Choroid plexus epithelial cell (primary cell): ENCODE data around the gene TNNC1.

Experiments
- DNase-seq: peaks from one replicate; pipeline ENCODE4 v3.0.0-alpha.2; 2010; ENCODE audit warnings: low read depth
- H3K4me3 ChIP-seq: 2 replicates; pipeline ENCODE4 v1.5.1; 2011; ENCODE audit warnings: low read depth, mild to moderate bottlenecking, control low read depth, low read length, moderate library complexity
- TF ChIP-seq, protein P1 (sequence below): conservative IDR thresholded peaks from 2 replicates; pipeline ENCODE4 v1.5.1; 2011; ENCODE audit warnings: low read depth, mild to moderate bottlenecking, control low read depth, inconsistent platforms, low read length, moderate library complexity

TNNC1 gene

DNA sequence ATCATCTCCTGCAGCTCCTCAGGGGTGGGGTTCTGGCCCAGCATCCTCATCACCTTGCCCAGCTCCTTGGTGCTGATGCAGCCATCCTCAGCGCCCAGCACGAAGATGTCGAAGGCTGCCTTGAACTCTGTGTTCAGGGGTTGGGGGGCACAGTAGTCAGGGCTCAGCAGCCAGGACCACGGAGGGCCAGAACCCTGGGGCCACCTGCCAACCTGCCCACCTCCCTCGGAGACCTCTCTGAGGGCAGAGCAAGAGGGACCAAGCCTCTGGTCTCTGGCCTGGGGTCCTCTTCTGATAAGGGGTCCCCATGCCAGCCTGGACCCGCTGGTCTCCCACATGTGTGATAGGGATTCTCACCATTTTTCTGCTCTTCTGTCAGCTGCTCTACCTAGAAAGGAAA lies 1.7 kb downstream of the TNNC1 start:
- no peak for DNase-seq
- TF ChIP-seq, protein P1, sequence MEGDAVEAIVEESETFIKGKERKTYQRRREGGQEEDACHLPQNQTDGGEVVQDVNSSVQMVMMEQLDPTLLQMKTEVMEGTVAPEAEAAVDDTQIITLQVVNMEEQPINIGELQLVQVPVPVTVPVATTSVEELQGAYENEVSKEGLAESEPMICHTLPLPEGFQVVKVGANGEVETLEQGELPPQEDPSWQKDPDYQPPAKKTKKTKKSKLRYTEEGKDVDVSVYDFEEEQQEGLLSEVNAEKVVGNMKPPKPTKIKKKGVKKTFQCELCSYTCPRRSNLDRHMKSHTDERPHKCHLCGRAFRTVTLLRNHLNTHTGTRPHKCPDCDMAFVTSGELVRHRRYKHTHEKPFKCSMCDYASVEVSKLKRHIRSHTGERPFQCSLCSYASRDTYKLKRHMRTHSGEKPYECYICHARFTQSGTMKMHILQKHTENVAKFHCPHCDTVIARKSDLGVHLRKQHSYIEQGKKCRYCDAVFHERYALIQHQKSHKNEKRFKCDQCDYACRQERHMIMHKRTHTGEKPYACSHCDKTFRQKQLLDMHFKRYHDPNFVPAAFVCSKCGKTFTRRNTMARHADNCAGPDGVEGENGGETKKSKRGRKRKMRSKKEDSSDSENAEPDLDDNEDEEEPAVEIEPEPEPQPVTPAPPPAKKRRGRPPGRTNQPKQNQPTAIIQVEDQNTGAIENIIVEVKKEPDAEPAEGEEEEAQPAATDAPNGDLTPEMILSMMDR, result no peak
- H3K4me3 ChIP-seq, result no peak overlapping the region

DNA sequence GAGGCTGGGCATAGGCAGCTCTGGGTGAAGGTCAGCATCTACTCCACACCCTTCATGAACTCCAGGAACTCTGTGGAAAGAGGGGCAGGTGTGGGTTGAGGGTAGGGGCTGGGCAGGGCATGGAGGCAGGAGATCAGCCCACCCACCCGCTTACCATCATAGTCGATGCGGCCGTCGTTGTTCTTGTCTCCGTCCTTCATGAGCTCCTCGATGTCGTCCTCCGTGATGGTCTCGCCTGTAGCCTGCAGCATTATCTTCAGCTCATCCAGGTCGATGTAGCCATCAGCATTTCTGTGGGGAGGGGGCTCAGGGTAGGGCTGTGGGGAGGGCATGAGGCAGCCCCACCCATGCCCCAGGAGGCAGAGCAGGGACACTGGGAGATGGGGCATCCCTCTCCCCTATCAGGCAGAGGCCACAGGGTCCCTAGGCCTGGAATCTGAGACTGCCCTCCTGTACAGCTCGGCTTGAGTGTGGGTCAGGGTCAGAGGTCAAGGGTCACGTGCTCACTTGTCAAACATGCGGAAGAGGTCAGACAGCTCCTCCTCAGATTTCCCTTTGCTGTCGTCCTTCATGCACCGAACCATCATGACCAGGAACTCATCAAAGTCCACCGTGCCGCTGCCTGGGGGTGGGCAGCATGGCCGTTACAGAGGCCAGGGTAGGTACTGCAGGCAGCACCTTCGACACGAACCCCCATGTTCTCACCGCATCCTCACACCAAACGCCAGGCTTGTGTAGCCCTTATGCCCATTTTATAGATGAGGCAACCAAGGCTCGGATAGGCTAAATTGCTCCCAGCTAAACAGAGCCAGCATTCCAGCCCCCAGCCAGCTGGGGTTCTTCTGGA lies 2.4 kb downstream of the TNNC1 start:
- no peak overlapping the region for H3K4me3 ChIP-seq
- DNase-seq, result no peak
- TF ChIP-seq, protein P1, result peak; percentile 10

DNA sequence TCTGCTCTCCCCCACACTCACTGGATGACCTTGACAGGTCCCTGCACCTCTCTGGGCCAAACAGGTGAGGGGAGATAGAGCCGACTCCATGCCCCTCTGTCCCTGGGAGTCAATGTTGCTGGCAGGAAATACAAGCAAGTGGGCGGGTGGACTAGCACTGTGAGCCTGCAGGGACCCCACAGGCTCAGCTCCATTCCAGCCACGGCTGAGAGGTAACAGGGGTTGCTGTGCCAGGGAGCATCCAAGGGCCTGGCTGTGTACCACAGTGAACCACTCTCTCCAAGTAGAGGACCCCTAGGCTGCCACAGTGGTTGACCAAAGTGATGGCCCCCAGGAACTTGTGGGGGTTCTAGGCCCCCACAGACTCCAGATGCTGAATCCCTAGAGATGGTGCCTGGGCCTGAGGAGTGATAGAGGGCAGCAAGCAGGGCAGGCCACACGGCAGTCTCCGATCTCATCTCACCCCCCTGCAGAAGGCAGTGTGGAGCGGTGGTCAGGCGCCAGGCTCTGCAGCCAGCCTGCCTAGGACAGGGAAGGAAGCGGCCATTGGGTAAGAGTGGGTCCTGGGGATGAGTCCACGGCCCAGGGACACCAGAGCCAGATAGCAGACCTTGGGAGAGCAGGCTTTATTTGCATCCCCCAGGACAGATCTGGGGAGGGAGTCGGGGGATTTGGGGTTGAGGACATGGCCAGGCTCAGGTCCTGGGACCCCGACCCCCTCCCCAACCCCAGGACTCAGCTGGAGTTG lies 3.2 kb downstream of the TNNC1 start:
- TF ChIP-seq, protein P1, result no peak
- no peak overlapping the region for H3K4me3 ChIP-seq
- DNase-seq, result no peak

DNA sequence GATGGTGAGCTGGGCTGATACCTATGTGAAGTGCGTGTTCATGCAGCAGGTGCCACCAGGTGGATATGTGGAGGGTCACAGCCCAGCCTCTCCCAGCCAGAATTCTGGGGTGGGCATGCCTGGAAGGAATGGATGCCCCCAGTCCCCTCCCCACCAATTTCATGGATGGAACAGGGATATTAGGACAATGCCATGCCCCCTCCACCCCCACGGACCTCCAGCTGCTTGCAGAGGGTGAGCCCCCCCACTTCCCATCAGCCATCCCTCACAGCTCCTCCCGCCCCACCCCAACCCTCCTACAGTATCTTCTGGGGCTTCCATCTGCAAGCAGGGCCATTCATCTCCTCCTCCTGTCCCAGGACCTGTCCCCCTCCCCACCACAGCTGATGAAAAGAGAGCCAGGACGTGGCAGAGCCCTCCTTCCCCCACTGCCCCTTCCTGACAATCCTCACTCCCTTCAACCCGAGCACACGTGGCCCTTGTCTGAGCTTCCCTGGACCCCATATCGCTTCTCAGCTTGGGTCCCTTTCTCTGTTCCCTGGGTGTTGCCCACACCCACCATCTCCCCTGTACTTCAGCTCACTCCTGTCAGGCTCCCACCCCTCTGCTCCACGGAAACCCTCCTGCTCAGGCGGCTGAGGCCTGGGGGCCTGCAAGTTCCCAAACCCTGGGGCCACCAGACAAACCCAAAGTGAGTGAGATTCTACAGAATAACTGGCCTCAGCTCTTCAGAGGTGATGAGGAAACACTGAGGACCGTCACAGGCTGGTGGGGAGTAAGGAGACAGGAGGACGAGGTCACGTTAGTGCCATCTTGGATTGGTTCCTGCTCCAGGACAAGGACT lies 6.1 kb downstream of the TNNC1 start:
- no peak overlapping the region for H3K4me3 ChIP-seq
- TF ChIP-seq, protein P1, result no peak
- no peak for DNase-seq

DNA sequence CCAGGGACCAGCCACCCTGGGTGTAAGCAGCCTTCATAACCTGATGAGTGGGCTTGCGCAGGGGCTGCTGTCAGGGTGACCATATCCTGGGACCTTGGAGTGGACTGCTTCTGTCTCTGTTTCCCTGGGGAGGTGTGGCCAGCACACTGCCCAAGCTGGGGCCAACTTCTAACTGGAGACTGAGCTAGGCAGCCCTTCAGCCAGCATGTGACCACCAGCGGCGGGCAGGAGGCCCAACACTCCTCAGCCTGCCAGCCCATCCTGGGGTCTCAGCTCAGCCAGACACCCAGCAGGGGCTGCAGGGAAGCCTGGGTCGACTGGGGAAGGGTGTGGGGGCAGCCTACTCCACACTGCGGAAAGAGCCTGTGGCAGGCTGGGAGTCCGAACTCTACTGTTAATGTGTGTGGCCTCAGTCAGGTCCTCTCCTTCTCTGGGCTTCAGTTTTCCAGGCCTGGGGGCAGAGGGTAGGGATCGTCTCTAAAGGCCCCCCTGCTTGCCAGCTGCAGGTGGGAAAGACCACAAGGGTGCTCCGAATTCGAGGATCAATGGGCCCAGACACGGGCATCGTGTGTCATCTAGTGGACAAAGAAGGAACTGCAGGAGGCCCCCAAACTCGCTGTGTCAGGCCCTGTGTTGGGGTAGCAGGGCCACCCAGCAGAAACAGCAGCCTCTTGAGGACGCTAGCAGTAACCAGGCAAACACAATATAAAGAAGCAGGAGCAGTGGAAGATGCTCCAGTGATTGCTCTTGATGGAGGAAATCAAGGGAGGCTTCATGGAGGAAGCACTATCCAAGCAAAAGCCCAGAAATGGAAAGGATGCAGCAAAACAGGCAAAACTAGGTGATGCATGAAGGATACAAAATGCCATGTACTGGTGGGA lies 7.0 kb downstream of the TNNC1 start:
- no peak overlapping the region for H3K4me3 ChIP-seq
- TF ChIP-seq, protein P1, result peak; percentile 100
- peak; percentile 58 for DNase-seq

DNA sequence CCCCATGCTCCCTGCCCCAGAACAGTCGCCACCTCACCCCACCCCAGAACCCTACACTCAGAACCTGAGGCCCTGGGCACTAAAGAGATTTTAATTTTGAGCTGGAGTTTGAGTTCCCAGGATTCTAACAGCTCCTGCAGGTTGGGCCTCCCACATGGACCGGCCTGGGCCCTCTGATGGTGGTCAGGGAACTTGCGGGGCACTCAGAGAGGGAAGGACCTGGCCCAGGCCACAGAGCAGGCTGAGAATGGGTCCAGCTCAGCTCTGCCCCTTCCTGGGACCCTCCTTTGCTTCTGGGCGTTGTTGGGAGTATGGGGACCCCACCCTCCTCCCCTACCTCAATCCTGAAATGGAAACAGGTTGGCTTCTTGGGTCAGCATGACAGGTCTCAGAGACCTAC lies 7.8 kb downstream of the TNNC1 start:
- DNase-seq, result no peak
- TF ChIP-seq, protein P1, result peak; percentile 9
- H3K4me3 ChIP-seq, result no peak overlapping the region
